Stromal cell of bone marrow (primary cell): ENCODE measurements around the gene TGM5.
"Not testable (repeated sequence)": the region's sequence is repeated elsewhere in the genome, so short reads cannot be mapped to it uniquely, and the experiment has no call there.

Source experiments
- DNase-seq: peaks from one replicate; pipeline ENCODE4 v3.0.0-alpha.2; 2012; ENCODE audit warnings: low read depth

Gene TGM5

GRCh38 chr15:43218908-43219706 is 47.6 kb downstream of the TGM5 start:
- DNase-seq: peak; percentile 7

GRCh38 chr15:43215961-43216360 is 50.8 kb downstream of the TGM5 start:
- peak; percentile 18 for DNase-seq

GRCh38 chr15:43214592-43215295 is 52.0 kb downstream of the TGM5 start:
- no peak for DNase-seq

DNA sequence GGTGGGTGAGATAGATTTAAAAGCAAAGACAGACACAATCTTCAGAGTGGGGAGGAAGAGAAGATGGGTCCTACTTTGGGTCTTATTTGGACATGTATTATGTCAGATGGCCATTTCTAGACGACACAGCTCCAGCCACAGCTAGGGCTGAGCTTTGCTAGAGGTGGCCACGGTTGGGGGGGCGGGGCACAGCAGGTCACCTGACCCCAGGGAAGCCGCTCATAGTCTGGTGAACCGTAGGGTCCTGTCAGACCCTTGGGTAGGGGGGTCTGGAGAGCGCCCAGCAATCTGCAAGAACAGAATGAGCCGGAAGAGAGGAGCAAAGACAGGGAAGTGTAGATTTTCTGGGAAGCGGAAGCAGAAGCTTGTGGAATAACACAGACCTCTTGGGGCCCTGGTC is 52.6 kb downstream of the TGM5 start:
- no peak for DNase-seq

DNA sequence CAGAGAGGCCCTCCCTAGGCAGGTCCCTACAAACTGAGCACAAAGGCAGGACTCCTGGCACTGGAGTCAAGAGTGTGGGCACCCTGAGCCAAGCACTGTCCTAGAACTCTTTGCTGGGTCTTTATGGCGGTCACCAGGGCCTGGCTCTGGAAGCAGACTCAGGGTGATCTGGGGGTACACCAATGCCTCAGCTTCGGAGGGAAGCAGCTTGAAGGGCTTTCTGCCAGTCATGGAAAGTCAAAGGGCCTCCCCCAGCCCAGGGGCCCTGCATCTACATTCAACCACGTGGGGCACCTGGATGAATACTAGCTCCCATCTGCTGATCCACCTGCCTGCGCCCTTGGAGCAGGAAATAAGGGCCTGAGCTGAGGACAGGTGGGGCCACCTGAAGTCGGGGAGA is 53.3 kb downstream of the TGM5 start:
- DNase-seq: no peak

DNA sequence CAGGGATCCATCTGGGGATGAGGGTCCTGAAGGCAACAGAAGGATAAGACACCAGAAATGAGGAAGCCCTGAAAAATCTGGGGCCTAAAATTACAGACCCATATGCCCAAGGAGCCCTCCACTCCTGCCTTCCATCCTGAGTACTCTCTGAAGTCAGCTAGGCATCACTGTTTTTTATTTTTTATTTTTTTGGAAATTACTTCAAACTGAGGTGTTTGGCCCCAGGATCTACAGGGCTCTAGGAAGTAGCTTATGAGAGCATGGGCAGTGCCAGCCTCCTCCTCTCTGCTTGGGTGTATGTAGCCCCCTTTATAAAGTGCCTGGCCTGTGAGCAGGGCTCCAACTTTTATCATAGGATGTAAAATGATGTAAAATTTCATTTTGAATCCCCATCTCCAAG is 53.8 kb downstream of the TGM5 start:
- no peak for DNase-seq

DNA sequence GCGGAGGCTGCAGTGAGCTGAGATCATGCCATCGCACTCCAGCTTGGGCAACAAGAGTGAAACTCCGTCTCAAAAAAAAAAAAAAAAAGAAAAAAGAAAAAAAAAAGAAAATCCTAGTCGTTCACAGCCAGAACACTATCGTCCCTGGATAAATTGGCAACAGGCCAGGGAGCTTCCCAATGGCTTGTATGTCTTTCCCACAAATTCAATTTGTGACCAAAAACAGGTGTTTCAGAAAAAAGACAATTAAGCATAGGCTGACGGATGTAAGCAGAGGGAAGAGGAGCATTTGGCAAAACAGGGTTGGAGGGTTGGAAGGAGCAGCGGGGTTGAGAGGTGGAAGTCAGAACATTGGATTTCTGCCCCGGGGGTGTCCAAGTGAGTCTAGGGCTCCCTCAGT is 54.4 kb downstream of the TGM5 start:
- no peak for DNase-seq

GRCh38 chr15:43211224-43211735 is 55.4 kb downstream of the TGM5 start:
- DNase-seq: no peak

DNA sequence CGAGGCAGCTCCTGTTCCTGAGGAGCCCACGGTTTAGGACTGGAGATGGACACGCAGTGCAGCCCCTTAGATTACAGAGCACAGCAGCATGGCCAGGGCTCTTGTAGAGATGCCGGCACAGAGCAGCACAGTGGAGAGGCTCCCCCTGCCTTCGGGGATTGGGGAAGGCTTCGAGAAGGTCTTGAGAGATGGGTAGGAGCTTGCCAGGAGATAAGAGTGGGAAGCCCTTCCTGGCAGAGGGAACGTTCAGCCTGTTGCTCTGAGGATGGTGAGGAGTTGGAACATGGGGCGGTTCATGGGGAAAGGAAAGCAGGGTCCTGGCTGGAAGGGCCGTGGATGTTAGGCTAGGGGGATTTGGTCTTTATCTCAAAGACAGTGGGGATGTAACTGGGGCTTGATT is 55.9 kb downstream of the TGM5 start:
- DNase-seq: no peak

DNA sequence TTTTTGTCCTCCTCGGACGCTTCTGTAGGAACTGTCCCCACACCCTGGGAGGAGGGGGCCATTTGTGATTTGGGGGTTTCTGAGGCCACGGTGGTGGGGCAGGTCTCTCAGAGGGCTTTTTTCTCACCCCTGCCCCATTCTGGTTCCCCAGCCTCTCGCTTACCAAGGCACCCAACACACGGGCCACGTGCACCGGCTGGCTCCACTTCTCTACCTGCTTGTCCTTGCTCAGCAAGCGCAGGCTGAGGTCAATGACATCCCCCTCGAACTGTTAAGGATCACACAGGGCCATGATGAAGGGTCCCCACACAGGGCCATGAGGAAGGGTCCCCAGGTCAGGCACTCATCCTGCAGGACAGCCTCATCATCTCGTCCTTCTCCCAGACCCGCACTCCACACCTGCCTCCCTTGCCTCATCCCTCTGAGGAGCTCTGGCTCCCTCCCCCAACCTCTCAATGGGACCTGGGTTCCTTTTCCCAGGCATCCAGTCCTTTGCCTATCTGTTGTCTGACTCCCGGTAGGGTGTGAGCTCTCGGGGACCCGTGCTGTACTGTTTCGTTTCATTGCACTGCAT is 56.5 kb downstream of the TGM5 start:
- DNase-seq: no peak

DNA sequence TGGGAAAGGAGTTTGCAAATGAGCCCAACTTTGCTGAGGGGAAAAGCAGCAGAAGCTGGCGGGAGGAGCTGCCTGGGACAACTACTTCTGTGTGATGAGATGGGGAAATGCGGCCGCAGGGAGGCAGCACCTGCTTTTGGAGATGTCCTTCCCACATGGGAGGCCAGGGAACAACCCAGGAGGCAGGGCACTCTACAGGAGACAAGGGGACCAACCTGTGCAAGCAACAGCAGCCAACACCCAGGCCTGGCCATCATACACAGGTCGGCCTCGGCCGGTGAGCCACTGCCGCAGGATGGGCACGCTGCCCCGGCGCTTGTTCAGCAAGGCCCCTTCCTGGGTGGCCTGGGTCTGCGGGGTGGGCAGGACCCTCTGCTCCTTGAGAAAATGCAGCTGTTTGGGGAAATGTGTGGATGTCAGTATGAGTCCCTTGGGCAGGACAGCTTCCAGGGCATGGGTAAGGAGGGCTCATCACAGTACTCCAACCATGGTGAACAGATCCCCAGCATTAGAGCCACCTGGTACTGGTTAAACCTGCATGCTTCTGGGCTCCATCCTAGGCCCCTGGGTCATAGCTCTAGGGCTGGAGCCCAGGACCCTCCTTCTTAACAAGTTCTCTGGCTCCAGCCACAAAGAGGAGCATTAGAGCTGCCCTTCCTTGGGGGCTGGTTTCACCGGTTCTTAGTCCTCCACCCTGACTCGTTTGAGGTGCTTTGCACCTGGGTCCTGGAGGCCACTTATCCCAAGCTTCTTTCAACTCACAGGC is 57.5 kb downstream of the TGM5 start:
- DNase-seq: no peak

DNA sequence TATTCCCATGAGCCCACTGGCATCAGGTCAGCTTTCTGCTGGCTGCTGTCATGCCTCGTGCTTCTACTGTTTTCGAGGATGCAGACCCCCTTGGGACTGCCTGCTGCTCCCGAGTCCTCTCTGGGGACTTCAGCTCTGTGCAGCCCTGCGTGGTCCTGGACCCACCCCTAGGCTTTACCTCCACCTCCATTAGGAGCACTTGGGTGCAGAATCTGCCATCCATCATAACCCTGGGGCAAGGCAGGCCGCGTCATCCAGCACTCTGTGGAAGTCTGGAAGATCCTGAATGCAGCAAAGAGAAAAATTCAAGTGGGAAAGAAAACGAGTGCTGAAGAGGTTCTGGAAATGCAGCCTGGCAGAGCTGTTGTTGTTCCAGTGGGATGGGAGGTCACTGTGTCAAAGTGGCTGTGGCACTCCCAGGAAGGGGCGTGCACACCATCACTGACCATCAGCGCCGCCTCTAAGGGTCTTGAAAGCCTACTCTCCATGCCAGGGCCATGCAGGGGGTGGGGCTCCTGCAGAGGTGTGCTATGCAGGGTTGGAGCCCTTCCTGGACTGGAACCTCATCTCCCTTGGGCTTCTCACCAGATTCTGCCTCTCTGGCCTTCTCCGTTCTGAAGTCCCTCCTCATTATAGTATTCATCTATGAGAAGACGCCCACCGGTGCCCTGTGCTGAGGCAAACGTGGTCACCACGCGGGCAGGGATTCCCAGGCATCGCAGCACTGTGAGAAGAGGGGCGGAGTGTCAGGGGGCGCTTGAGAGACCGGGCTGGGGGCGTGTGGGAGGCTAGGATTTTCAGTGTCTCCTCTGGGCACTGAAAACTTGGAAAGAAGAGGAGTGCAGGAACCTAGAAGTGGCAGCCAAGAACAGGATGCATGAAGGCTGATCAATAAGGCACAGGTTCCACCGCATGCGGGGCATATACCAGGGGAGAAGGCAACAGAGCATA is 58.4 kb downstream of the TGM5 start:
- no peak for DNase-seq

DNA sequence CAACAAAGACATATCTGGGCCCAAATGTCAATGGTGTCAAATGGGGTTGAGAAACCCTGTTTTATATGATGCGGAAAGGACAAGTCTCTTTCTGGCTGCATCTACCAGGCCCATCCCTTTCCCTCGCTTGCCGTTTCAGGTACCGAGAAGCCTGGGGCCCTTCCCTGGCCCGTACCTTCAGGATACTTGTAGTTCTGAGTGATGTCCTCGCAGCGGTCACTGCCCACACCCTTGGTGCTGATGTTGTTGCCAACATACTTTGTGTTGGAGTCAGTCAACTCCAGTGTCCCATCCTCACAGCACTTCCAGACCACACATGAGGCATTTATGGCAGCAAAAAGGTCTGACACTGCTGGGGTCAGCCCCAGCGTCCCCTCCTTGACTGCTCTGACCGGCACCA is 59.7 kb downstream of the TGM5 start:
- no peak for DNase-seq

DNA sequence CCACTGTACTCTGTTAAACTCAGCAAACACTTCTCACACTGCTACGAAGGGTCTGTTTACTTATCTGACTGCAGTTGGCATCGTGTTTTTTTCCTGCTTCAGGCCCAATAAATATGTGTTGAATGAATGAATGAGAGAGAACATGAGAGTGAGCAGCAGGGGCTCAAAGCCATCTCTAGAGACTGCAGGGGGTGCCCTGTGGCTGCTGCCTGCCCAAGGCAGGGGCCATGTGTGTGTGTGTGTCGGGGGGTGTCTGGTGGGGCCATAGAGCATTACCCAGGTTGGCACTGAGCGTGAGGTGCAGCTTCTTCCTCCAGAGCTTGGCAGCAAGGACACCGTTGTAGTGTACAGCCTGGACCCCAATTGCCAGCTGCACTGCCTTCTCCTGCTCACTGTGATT is 60.7 kb downstream of the TGM5 start:
- no peak for DNase-seq

GRCh38 chr15:43204016-43204901 is 62.5 kb downstream of the TGM5 start:
- no peak for DNase-seq

DNA sequence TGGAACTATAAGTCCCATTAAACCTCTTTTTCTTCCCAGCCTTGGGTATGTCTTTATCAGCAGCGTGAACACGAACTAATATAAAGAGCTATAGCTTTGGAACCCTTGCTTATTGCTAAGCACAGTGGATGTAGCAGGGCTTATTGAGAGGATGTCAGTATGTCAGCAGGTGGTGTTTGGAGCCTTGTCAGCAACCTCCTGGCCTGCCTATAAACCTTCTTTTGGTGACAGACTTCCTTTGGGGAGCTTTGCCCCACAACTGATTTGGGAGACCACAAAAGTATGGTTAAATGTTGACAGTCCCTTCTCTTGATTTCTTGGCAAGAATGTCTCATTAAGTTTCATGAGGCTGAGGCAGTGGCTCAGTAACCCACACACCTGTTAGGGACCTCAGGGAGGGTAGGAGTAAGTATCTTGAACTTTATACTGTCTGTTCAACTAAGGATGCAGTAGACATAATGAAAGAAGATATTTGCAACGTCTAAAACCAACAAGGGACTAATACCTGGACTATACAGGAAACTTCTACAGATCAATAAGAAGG is 66.7 kb downstream of the TGM5 start:
- DNase-seq: no peak

DNA sequence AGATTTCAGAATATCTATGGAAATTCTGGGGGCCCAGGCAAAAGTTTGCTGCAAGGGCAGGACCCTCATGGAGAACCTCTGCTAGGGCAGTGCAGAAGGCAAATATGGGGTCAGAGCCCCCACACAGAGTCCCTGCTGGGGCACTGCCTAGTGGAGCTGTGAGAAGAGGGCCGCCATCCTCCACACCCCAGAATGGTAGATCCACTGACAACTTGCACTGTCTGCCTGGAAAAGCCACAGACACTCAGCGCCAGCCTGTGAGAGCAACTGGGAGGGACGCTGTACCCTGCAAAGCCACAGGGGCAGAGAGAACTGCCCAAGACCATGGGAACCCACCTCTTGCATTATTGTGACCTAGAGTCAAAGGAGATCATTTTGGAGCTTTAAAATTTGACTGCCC is 67.7 kb downstream of the TGM5 start:
- no peak for DNase-seq

DNA sequence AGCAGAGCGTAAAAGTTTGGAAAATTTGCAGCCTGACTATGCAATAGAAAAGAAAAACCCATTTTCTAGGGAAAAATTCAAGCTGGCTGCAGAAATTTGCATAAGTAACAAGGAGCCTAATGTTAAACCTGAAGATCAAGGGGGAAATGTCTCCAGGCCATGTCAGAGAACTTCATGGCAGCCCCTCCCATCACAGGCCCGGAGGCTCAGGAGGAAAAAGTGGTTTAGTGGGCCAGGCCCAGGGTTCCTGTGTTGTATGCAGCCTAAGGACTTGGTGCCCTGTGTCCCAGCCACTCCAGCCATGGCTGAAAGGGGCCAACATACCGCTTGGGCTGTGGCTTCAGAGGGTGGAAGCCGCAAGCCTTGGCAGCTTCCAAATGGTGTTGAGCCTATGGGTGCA is 68.2 kb downstream of the TGM5 start:
- not testable (repeated sequence) for DNase-seq

GRCh38 chr15:43197773-43198172 is 69.0 kb downstream of the TGM5 start:
- DNase-seq: not testable (repeated sequence)
